Lower lobe of right lung (tissue), 2 donors: Measurements from ENCODE around the gene MANEAL. TPM values are rescaled to one million over a fixed set of nuclear protein-coding genes. Genes with fewer than 3 reads are reported as not detected.

Source experiments
- ATAC-seq, 2 donors: fragments of 200-7000 bp; cut with Tn5 transposase; one replicate each; pipeline ENCODE4 v1.9.1; 2020 to 2022; ENCODE audit warnings: mild to moderate bottlenecking in 2 of 2, moderate library complexity in 2 of 2
- DNase-seq: peaks from one replicate; pipeline ENCODE4 v3.0.0-alpha.2; 2020
- H3K27ac ChIP-seq: fragments of 200-600 bp; one replicate; pipeline ENCODE4 v1.8.0; 2022
- H3K27me3 ChIP-seq: fragments of 200-600 bp; one replicate; pipeline ENCODE4 v1.8.0; 2022; ENCODE audit warnings: low read depth
- H3K36me3 ChIP-seq: fragments of 200-600 bp; one replicate; pipeline ENCODE4 v1.8.0; 2022; ENCODE audit warnings: mild to moderate bottlenecking
- H3K4me1 ChIP-seq: fragments of 200-600 bp; one replicate; pipeline ENCODE4 v1.8.0; 2022
- H3K4me3 ChIP-seq: fragments of 200-600 bp; one replicate; pipeline ENCODE4 v1.8.0; 2022; ENCODE audit warnings: mild to moderate bottlenecking
- H3K9me3 ChIP-seq: fragments of 200-600 bp; one replicate; pipeline ENCODE4 v1.8.0; 2022
- CTCF ChIP-seq: fragments of 200-600 bp; IDR thresholded peaks from one replicate; pipeline ENCODE4 v1.8.0; 2022; ENCODE audit warnings: antibody characterized with exemption, mild to moderate bottlenecking
- intact Hi-C: fragments of 100-400 bp; cut with DNase I; formaldehyde crosslinking; loops from one replicate; pipeline ENCODE4 v1.11.0; 2022
- total RNA-seq: library from RNA; stranded (reverse); fragmentation: NEBNext Ultra II Directional; extraction: Animal tissue kit (Norgen Biotek cat#: 25700); gene quantifications from one replicate; pipeline ENCODE4 v1.2.1, GENCODE V29; 2021
- donor health status: DM: no; HTN: yes; CAD: no; lungs with severe emphysema.

The MANEAL gene
- total RNA-seq, 1 donor from 2014 or later, result 4.9 TPM

DNA sequence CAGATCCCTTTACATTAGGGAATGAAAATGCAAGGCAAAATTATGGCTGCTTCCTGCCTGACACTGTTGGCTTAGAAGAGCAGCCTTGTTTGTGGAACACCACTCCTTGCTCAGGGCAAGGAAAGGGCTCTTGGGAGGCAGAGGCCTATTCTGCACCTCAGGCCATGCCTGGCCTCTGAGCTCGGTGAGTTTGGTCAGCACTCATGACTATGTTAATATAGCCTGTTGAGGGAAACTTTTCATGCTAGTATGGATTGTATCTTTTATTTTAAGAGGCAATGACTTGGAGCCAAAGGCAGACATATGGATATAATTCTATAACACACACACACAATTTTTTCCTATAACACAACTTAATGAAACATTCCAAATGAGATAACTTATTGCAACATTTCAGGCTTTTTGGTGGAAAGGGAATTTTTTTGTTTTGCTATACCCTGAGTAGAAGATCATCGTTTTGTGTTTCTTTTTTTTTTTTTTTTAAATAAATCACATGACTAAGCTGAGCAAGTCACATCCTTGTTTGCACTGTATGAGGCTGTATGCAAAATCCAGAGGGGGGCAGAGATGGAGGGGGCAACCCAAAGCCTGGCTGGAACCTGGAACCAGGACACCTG lies 20.0 kb downstream of the MANEAL start:
- no peak for DNase-seq
- Histone ChIP-seq H3K4me1 (peaks cover 13% of the 10 kb centered on the region), H3K27me3 (no peaks in the 10 kb centered on the region), H3K27ac (no peak overlapping the region), H3K36me3 (peaks cover 39% of the 10 kb centered on the region), H3K9me3 (no peaks in the 10 kb centered on the region), H3K4me3 (no peak overlapping the region)
- no peak for TF ChIP-seq CTCF
- ATAC-seq, result no peak
- intact Hi-C loops, result no loop called here

DNA sequence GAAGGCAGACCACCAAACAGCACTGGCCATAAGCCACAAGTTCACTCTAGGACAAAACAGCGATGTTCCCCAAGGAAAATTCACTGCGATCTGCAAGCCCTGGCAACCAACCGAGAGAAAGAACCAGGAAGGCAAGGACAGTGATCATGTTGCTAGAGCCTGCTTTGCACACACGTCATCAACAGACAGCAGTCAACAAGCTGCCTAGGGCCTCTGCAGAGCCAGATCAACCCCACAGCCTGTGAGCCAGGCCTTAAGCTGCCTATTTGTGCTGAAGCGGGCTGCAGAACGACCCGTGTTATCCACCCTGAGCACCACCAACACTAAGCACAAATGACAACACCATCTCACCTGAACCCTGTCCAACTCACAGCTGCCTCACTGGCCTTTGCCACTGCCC lies 20.6 kb downstream of the MANEAL start:
- ATAC-seq, result no peak

GRCh38 chr1:37817481-37817880 lies 23.8 kb downstream of the MANEAL start:
- no peak overlapping the region for H3K4me3 ChIP-seq
- ATAC-seq (no peak), DNase-seq (no peak)
- intact Hi-C loops, result no loop called here
- H3K9me3 ChIP-seq, result no peaks in the 10 kb centered on the region
- peaks cover 75% of the 10 kb centered on the region for H3K36me3 ChIP-seq
- TF ChIP-seq CTCF, result no peak
- no peaks in the 10 kb centered on the region for H3K4me1 ChIP-seq
- H3K27me3 ChIP-seq, result no peaks in the 10 kb centered on the region
- H3K27ac ChIP-seq, result no peak overlapping the region

More for the DNA sequence above, 20.6 kb downstream of the MANEAL start:
- Histone ChIP-seq H3K9me3 (no peaks in the 10 kb centered on the region), H3K27me3 (no peaks in the 10 kb centered on the region), H3K27ac (no peak overlapping the region), H3K36me3 (peaks cover 44% of the 10 kb centered on the region), H3K4me1 (peaks cover 7% of the 10 kb centered on the region), H3K4me3 (no peak overlapping the region)
- no peak for TF ChIP-seq CTCF
- no peak for DNase-seq
- intact Hi-C loops, result no loop called here

DNA sequence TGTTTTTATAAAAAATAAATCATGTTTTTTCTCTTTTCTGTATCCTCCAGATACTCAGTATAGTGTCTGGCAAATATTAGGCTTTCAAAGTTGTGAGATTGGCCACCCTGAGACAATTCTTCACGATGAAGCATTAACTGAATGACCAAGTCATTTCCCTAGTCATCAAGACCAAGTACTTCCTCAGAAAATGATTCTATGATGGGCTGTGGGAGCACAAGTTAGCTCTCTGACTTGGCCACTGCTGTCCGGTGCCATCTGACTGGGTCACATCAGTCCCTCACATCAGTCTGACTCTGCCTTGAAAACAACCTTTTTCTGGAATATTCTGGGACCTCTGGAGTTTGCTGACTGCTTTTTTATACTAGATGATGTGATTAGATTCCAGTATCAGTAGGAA lies 27.8 kb downstream of the MANEAL start:
- intact Hi-C loops, result no loop called here
- peaks cover 91% of the 10 kb centered on the region for H3K36me3 ChIP-seq
- ATAC-seq (no peak), DNase-seq (no peak)
- no peak overlapping the region for H3K27ac ChIP-seq
- H3K9me3 ChIP-seq, result no peaks in the 10 kb centered on the region
- H3K27me3 ChIP-seq, result no peaks in the 10 kb centered on the region
- no peak for TF ChIP-seq CTCF
- H3K4me3 ChIP-seq, result no peak overlapping the region
- no peaks in the 10 kb centered on the region for H3K4me1 ChIP-seq

DNA sequence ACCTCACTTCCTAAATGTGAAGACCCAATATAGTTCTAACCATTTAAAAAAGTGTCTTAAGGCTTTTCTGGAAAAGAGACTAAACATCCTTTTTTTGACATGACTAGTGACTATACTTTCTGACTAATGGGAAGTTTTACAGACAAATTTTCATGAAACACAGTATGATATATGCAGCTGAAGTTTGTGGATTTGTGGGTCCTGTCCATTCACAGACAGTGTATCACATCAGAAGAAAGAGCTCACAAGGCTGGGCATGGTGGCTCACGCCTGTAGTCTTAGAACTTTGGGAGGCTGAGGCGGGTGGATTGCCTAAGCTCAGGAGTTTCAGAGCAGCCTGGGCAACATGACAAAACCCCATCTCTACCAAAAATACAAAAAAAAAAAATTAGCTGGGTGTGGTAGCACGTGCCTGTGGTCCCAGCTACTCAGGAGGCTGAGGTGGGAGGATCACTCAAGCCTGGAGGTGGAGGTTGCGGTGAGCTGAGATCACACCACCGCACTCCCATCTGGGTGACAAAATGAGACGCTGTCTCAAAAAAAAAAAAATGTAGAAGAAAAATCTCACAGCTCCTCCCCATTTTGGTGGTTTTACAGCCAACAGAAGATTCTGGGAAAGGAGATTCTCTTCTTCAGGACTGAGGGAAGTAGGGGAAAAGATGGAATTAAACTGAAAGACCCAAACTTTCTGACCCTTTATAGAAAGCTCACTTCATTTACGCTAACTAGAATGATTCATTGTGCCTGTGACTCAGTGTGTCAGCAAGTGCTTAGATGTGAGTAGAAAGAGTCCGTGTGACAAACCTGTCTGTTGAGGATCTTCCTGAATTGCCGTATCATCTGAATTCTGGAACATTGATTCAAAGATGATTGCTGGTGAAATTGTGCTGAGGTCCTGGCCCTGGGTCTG lies 29.5 kb downstream of the MANEAL start:
- Histone ChIP-seq H3K4me3 (no peak overlapping the region), H3K36me3 (peaks cover 83% of the 10 kb centered on the region), H3K4me1 (no peaks in the 10 kb centered on the region), H3K27me3 (no peaks in the 10 kb centered on the region), H3K27ac (no peak overlapping the region), H3K9me3 (no peaks in the 10 kb centered on the region)
- DNase-seq (no peak), ATAC-seq (no peak)
- intact Hi-C loops, result no loop called here
- no peak for TF ChIP-seq CTCF
